Measurements from ENCODE around the gene RBP5.

RBP5 gene

GRCh38 chr12:7100239-7100638 is 28.4 kb downstream of the RBP5 start:
- DNase-seq = no peak

DNA sequence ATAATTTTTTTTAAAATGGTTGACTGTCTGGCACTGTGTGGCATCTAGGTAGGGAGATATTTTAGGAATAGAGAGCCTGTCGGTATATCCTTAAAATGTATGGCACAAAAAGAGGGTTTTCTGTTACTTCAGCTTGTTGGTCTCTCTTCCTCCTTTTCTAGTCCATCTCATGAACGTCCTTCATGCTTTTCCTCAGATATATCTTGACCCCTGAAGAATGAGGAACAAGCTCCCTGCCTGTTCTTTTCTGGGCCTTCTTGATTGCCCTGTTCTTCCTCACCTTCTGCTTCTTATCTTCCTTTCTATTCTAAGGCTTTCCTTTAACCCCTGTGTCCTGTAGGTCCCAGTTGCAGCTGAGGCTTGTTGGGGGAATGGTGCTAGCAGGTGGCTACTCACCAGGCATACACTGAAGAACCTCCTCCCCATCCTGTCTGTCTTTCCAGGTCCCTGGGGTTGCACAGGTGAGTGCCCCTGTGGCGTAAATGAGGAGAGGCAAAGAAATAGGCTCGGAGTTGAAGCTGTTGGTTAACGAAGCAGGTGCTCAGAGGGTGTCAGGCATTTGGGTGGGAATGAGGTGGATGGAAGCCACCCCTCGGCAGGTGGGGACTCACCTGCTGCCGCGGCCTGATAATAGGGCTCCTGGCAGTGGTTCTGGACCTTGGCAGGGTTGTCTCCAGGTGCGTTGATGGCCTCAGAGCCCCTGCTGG is 29.2 kb downstream of the RBP5 start:
- no peak for DNase-seq

DNA sequence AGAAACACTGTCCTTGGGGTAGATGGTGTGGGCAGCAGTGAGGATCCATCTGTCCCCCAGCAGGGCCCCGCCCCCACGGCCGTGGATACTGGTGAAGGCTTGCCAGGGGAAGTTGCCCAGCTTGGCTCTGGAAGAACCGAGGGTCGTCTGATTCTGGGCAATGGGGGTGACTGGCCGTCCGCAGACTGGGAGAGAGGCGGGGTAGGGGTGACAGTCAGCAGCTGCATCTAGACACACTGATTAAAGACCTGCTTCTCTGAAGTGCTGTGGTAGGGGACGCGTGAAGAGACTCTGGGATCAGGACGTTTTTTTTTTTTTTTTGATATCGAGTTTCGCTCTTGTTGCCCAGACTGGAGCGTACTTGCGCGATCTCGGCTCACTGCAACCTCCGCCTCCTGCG is 31.7 kb downstream of the RBP5 start:
- DNase-seq = no peak

DNA sequence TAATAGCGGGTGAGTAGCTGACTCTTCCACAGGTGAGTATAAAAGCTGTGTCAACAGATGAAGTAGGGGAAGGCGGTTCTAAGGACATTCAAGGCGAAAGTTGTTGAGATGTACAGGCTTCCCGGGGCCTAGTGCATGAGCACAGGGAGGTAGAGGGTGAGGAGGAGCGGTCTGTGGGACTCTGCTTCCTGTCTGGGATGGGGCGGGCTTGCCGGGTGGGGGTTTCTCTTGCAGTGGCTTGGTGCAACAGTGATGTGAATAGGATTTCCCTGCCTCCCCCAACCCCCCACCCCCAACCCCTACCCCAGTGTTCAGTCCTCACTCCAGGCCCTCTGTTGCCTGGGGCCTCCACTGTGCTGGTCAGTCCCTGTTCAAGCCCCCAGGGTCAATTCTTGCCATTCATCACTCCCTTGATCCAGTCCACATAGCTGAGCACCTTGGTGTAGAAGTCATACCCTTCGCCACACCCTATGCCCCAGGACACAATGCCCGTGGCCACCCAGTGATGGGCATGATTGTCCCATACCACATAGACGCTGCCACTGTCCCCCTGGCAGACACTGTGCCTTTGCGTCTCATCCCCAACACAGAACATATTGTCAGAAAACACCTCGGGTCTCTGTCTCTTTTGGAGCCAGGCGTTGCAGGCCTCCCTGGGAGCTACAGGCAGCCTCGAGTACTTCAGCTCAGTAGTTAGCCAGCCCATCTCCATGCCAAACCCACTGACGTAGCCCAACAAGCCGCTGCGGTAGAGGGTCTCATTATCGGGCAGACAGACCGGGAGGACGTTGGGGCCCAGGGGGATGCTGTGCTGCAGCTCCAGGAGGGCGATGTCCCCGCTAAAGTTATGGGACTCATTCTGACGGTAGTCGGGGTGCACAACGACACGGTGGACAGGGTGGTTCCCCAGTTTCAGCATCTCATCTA is 32.4 kb downstream of the RBP5 start:
- DNase-seq = no peak

- DNase-seq = no peak
These were observed 34.8 kb downstream of the RBP5 start for GRCh38 chr12:7093892-7094291.

DNA sequence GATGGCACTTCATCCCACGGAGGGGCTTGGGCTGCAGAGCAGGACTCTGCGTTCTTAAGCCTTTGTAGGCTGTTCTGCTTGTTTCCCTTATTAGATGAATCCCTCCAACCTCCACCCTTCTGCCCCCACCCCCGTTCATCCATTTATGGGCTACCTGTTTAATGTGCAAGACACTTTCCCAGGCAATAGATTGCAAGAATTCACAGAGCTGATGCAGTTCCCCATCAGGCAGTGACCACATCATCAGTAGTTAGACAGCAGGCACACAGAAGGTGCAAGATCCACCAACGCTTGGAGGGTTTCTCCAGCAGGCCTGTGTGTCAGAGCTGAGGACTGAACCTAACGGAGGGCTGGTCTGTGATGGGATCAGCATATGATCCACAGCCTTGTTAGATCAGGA is 35.2 kb downstream of the RBP5 start:
- DNase-seq = no peak

GRCh38 chr12:7092986-7093460 is 35.7 kb downstream of the RBP5 start:
- no peak for DNase-seq

- DNase-seq = no peak
These were observed 36.3 kb downstream of the RBP5 start, which contains the start of gene C1R for GRCh38 chr12:7092229-7092985. C1R (minus strand) TSS chr12:7092445; CDS start chr12:7092388, 57 bp downstream.

GRCh38 chr12:7091660-7092228 is 36.9 kb downstream of the RBP5 start:
- DNase-seq = no peak

DNA sequence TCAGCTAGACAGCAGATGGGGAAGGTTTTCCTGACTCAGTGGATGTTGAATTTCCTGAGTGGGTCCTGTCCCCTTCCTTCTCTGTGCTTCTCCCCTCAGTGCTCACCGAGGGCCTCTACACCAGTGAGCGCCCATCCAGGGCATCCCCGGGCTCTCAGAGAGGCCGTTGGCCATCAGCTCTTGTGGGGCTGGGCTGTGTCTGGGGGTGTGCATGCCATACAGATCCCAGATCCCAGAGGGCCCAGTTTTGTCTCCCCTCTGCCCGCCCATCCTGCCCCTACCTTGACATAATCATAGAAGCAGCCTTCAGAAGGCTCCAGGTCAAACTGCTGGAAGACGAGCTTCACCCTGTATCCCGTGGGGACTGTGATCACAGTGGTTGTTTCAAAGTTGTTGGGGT is 37.5 kb downstream of the RBP5 start:
- DNase-seq = no peak

- no peak for DNase-seq
These were observed 38.3 kb downstream of the RBP5 start for GRCh38 chr12:7090222-7090998.

DNA sequence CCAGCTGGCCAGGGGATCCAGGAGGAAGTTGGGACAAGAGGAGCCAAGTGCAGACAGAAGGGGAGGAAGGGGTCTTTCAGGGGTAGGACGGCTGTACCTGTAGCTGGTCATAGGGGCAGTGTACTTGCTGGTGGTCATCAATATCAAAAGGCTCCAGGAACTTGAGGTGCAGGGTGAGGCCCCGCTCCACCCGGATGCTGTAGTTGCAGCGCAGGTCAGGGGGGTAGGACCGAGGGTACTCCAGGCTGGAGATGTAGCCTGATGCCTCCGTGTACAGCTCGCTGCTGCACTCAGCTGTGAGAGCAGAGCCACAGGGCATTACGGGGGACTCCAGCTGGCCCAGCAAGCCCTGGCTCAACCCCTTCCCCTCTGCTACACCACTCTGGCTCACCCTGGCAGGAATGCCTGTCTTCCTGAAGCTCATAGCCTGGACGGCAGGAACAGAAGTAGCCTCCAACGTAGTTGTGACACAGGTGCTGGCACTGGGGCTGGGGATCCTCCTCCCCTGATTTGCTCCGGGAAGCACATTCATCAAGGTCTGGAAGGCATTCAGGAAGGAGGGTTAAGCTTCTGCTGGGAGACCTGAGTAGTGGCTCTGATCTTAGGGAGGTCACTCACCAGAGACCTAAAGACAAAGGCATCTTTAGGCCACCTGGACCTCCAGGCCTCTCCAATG is 39.4 kb downstream of the RBP5 start:
- DNase-seq = no peak

- DNase-seq = no peak
These were observed 45.6 kb downstream of the RBP5 start for GRCh38 chr12:7083125-7083524.

GRCh38 chr12:7081037-7081436 is 47.7 kb downstream of the RBP5 start:
- no peak for DNase-seq

- no peak for DNase-seq
These were observed 48.9 kb downstream of the RBP5 start for GRCh38 chr12:7079826-7080125.

DNA sequence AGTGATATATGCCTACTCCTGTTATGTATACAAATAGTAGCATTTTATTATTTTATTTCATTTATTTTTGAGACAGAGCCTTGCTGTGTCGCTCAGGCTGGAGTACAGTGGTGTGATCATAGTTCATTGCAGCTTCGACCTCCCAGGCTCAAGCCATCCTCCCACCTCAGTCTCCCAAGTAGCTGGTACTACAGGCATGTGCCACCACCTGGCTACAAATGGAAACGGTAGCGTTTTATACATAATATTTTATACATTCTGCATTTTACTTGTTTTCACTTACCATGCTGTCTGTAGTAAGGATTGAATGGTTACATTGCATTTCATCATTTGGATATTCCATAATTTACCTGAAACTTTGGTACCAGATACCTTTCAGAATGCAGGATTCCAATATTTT is 50.5 kb downstream of the RBP5 start:
- DNase-seq = no peak

DNA sequence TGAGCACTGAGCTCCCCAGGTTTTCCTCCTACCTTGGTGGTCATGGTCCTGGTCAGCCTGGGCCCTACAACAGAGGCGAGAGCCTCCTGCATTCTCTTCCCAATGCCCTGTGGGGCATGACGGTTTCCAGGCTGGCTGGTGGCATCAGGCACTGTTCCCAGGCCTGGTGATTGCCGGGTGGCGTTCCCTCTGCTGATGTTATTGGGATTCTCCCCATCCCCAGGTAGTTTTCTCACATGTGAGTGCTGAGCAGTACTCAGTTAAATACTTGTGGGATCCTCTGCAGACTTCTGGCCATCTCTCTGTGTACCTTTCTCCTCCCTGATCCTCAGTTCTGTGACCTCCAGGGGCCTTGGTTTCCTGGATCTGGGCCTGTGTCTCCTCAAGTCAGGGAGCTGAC is 52.2 kb downstream of the RBP5 start:
- DNase-seq = no peak

- DNase-seq = no peak
These were observed 52.8 kb downstream of the RBP5 start for GRCh38 chr12:7075939-7076338.

GRCh38 chr12:7075518-7075917 is 53.2 kb downstream of the RBP5 start:
- no peak for DNase-seq

DNA sequence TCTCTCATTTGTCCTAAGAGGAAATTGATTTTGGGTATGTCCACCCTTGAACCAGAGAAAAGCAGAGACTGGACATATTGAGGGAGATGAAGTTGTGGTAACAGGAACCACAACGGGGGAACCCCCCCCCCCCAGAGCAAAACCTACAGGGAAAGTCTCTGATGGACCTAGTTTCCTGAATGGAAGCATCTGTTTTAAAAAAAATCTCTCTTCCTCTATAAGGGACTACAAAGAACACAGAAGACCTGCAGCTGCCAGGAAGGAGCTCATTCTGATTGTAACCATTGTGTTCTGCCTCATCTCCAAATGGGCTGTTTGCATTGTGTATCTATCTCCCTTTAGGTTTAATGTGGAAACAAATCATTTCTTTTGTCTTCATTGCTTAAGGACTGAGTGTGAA is 54.7 kb downstream of the RBP5 start:
- DNase-seq = no peak

Data from cortex of kidney (tissue), 1 donor.